EL (cell line): ENCODE results near the gene AKT3.

ENCODE experiments used
- DNase-seq: peaks from one replicate; pipeline ENCODE4 v3.0.0-alpha.2; 2016

AKT3 gene

GRCh38 chr1:243455760-243456651, 394.0 kb downstream of the AKT3 start:
- DNase-seq, result no peak

- no peak for DNase-seq
Measured at GRCh38 chr1:243454328-243454997, 395.6 kb downstream of the AKT3 start.

GRCh38 chr1:243452092-243452491, 398.0 kb downstream of the AKT3 start:
- DNase-seq, result no peak

- no peak for DNase-seq
Measured at GRCh38 chr1:243449373-243449772, 400.7 kb downstream of the AKT3 start.

GRCh38 chr1:243447844-243448243, 402.2 kb downstream of the AKT3 start:
- DNase-seq, result no peak

GRCh38 chr1:243447347-243447746, 402.7 kb downstream of the AKT3 start:
- no peak for DNase-seq

- no peak for DNase-seq
Measured at GRCh38 chr1:243443557-243443956, 406.5 kb downstream of the AKT3 start.

GRCh38 chr1:243441601-243442000, 408.4 kb downstream of the AKT3 start:
- DNase-seq, result no peak

- DNase-seq, result no peak
Measured at GRCh38 chr1:243440406-243440805, 409.6 kb downstream of the AKT3 start.

- DNase-seq, result no peak
Measured at GRCh38 chr1:243438815-243439214, 411.2 kb downstream of the AKT3 start.
